ENCODE measurements around the gene ASTN2.

ASTN2 gene

DNA sequence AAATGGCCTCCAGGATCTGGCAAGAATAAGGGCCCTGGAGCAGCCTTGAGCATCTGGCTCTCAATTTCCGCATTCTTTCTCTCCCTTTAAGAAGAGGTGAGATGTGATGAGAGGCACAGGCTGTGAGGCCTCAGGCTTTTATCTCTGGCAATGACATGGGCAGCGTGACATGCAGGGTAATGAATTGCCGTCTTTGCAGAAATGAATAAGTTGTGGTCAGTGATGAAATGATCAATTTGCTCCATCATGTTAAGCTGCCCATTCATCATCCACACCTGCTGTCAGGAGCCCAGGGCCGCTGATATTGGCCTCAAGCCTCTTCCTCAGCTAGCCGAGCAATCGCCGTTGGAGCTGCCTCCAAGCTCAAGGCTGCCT, 462.4 kb downstream of the ASTN2 start:
- Histone ChIP-seq H3K4ac (ENCODE audit: low read length) (no peak overlapping the region), H2BK120ac (ENCODE audit: low read depth, low read length) (no peak overlapping the region), H3K36me3 (replicated peaks in 1 of 2; ENCODE audit: control insufficient read depth in 2 of 2, insufficient read depth in 2 of 2, low read length in 2 of 2) (no peaks in the 10 kb centered on the region), H3K18ac (ENCODE audit: low read length) (no peak overlapping the region), H3K79me1 (ENCODE audit: low read depth, low read length) (no peaks in the 10 kb centered on the region), H3K27ac (replicated peaks; ENCODE audit: low read length) (no peak overlapping the region), H3K14ac (ENCODE audit: low read length) (no peak overlapping the region), H3K4me1 (ENCODE audit: control insufficient read depth in 2 of 2, insufficient read depth in 1 of 2, low read depth in 1 of 2, low read length in 2 of 2) (no peaks in the 10 kb centered on the region), H3K27me3 (ENCODE audit: control insufficient read depth in 3 of 3, insufficient read depth in 3 of 3, low read depth in 1 of 3, low read length in 3 of 3) (no peaks in the 10 kb centered on the region), H2AFZ (ENCODE audit: low read length) (no peak overlapping the region), H2BK15ac (ENCODE audit: low read length) (no peak overlapping the region), H3K23ac (ENCODE audit: low read depth, low read length, poor library complexity) (no peak overlapping the region), H3K9ac (ENCODE audit: low read depth, low read length, poor library complexity) (no peak overlapping the region), H3K4me3 (ENCODE audit: low read length in 2 of 2) (no peak overlapping the region), H4K8ac (ENCODE audit: low read depth, low read length) (no peak overlapping the region), H2BK5ac (ENCODE audit: low read length) (no peak overlapping the region), H2BK12ac (ENCODE audit: low read length) (no peak overlapping the region), H3K4me2 (ENCODE audit: insufficient read depth, low read length, poor library complexity, severe bottlenecking) (no peak overlapping the region), H4K91ac (ENCODE audit: low read depth, low read length, poor library complexity) (no peak overlapping the region), H3K9me3 (replicated peaks in 1 of 2; ENCODE audit: control insufficient read depth in 2 of 2, insufficient read depth in 1 of 2, low read depth in 1 of 2, low read length in 2 of 2) (no peaks in the 10 kb centered on the region), H2AK5ac (ENCODE audit: low read depth, low read length) (no peak overlapping the region)
- DNase-seq (ENCODE audit: low spot score): no peak
- no CpG with 5 or more reads among the region's 7 CpGs for WGBS, 2 donors (ENCODE audit: extremely low coverage in 2 of 2, insufficient read length in 2 of 2, insufficient replicate concordance in 1 of 2)

DNA sequence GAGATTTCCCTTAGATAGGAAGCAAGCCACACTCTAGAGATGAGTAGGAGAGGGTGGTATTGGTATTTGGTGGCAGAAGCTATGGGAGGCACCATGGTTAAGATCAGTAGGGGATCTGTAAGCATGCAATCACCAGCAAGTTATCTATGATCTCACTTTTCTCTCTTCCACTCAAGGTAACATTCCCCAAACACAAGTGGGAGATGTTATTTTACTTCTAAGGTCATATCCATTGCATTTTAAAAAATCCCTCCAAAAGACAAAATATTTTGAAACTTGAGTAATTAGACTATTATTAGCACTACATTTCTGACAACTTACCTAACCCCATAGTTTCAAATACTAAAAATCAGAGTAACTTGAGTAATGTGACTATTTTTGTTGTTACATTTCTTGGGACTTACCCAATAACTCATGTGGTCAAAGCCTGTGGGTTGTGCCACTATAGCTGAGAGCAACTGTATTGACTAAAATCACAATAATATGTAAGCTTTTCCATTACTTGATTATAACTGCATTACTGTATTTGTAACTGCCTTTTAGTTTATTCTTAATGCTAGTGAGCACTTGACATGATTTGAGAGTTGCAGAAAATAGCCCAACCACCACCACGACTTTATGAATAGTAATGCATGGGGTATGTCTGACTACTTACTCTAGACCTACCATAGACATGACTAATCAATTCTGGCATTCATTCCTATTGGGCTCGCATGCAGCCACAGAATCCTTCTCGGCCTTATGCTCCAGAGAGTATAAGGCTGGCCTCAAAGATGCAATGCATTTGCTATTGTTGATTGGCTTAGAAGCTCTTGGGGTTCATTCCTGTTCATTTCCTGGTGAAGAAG, 463.0 kb downstream of the ASTN2 start:
- DNase-seq (ENCODE audit: low spot score): no peak
- Histone ChIP-seq H3K4me1 (ENCODE audit: control insufficient read depth in 2 of 2, insufficient read depth in 1 of 2, low read depth in 1 of 2, low read length in 2 of 2) (no peaks in the 10 kb centered on the region), H2BK12ac (ENCODE audit: low read length) (no peak overlapping the region), H3K18ac (ENCODE audit: low read length) (no peak overlapping the region), H2AFZ (ENCODE audit: low read length) (no peak overlapping the region), H3K27me3 (ENCODE audit: control insufficient read depth in 3 of 3, insufficient read depth in 3 of 3, low read depth in 1 of 3, low read length in 3 of 3) (no peaks in the 10 kb centered on the region), H4K91ac (ENCODE audit: low read depth, low read length, poor library complexity) (no peak overlapping the region), H3K4me3 (ENCODE audit: low read length in 2 of 2) (no peak overlapping the region), H2BK120ac (ENCODE audit: low read depth, low read length) (no peak overlapping the region), H3K27ac (replicated peaks; ENCODE audit: low read length) (no peak overlapping the region), H2BK5ac (ENCODE audit: low read length) (no peak overlapping the region), H3K79me1 (ENCODE audit: low read depth, low read length) (no peaks in the 10 kb centered on the region), H3K36me3 (replicated peaks in 1 of 2; ENCODE audit: control insufficient read depth in 2 of 2, insufficient read depth in 2 of 2, low read length in 2 of 2) (no peaks in the 10 kb centered on the region), H4K8ac (ENCODE audit: low read depth, low read length) (no peak overlapping the region), H3K4ac (ENCODE audit: low read length) (no peak overlapping the region), H3K14ac (ENCODE audit: low read length) (no peak overlapping the region), H2BK15ac (ENCODE audit: low read length) (no peak overlapping the region), H3K4me2 (ENCODE audit: insufficient read depth, low read length, poor library complexity, severe bottlenecking) (no peak overlapping the region), H3K9ac (ENCODE audit: low read depth, low read length, poor library complexity) (no peak overlapping the region), H2AK5ac (ENCODE audit: low read depth, low read length) (no peak overlapping the region), H3K9me3 (replicated peaks in 1 of 2; ENCODE audit: control insufficient read depth in 2 of 2, insufficient read depth in 1 of 2, low read depth in 1 of 2, low read length in 2 of 2) (no peaks in the 10 kb centered on the region), H3K23ac (ENCODE audit: low read depth, low read length, poor library complexity) (no peak overlapping the region)
- WGBS, 2 donors (ENCODE audit: extremely low coverage in 2 of 2, insufficient read length in 2 of 2, insufficient replicate concordance in 1 of 2): no CpG with 5 or more reads among the region's 3 CpGs

DNA sequence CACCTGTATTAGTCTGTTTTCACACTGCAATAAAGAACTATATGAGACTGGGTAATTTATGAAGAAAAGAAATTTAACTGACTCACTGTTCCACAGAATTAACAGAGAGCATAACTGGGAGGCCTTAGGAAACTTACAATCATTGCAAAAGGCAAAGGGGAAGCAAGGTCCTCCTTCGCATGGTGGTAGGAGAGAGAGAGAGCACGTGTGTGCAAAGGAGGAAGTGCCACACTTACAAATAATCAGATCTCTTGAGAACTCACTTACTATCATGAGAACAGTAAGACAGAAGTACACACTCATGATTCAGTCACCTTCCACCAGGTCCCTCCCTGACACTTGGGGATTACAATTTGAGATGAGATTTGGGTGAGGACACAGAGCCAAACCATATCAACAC, 469.0 kb downstream of the ASTN2 start:
- no CpG with 5 or more reads among the region's 2 CpGs for WGBS, 2 donors (ENCODE audit: extremely low coverage in 2 of 2, insufficient read length in 2 of 2, insufficient replicate concordance in 1 of 2)
- Histone ChIP-seq H3K14ac (ENCODE audit: low read length) (no peak overlapping the region), H2BK12ac (ENCODE audit: low read length) (no peak overlapping the region), H3K4ac (ENCODE audit: low read length) (no peak overlapping the region), H3K27me3 (ENCODE audit: control insufficient read depth in 3 of 3, insufficient read depth in 3 of 3, low read depth in 1 of 3, low read length in 3 of 3) (no peaks in the 10 kb centered on the region), H3K27ac (replicated peaks; ENCODE audit: low read length) (no peak overlapping the region), H3K23ac (ENCODE audit: low read depth, low read length, poor library complexity) (no peak overlapping the region), H3K9ac (ENCODE audit: low read depth, low read length, poor library complexity) (no peak overlapping the region), H3K79me1 (ENCODE audit: low read depth, low read length) (no peaks in the 10 kb centered on the region), H3K36me3 (replicated peaks in 1 of 2; ENCODE audit: control insufficient read depth in 2 of 2, insufficient read depth in 2 of 2, low read length in 2 of 2) (no peaks in the 10 kb centered on the region), H2BK120ac (ENCODE audit: low read depth, low read length) (no peak overlapping the region), H2AFZ (ENCODE audit: low read length) (no peak overlapping the region), H3K18ac (ENCODE audit: low read length) (no peak overlapping the region), H3K4me2 (ENCODE audit: insufficient read depth, low read length, poor library complexity, severe bottlenecking) (no peak overlapping the region), H2AK5ac (ENCODE audit: low read depth, low read length) (no peak overlapping the region), H3K4me3 (ENCODE audit: low read length in 2 of 2) (no peak overlapping the region), H3K4me1 (ENCODE audit: control insufficient read depth in 2 of 2, insufficient read depth in 1 of 2, low read depth in 1 of 2, low read length in 2 of 2) (no peaks in the 10 kb centered on the region), H4K8ac (ENCODE audit: low read depth, low read length) (no peak overlapping the region), H2BK5ac (ENCODE audit: low read length) (no peak overlapping the region), H3K9me3 (replicated peaks in 1 of 2; ENCODE audit: control insufficient read depth in 2 of 2, insufficient read depth in 1 of 2, low read depth in 1 of 2, low read length in 2 of 2) (no peaks in the 10 kb centered on the region), H4K91ac (ENCODE audit: low read depth, low read length, poor library complexity) (no peak overlapping the region), H2BK15ac (ENCODE audit: low read length) (no peak overlapping the region)
- DNase-seq (ENCODE audit: low spot score): no peak

DNA sequence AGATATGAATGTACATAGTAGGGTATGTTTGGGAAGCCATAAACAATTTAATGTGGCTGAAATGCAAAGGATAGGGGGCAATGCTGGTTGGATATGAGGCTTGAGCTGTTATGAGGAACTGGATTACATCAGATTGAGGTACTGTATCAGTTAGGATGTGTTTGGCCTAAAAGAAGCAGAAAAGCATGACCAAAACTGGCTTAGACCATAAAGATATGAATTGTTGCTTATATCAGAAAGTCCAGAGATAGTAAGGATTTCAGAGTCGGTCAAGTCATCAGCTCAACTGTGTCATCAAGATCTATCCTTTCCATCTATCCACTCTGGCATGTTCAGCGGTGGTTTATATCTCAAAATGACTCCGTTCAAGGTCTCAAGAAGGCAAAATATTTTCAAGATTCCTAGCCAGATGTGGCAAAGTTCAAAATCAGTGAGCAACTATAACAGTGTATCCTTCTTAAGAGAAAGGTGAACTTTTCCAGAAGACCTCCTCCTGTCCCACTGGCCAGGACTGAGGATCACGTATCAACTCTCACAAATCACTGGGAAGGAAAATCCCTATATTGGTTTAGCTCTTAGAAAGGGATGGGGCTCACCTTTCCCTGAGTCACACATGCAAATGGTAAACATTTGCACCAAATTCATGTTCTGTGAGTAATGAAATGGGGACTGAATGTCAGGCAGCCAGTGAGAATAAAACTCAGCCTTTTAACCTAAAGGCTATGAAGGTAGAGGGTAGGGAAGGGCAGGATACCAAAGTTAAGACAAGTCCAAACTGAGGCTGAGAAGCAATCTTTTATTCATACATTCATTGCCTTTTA, 469.9 kb downstream of the ASTN2 start:
- Histone ChIP-seq H3K9ac (ENCODE audit: low read depth, low read length, poor library complexity) (no peak overlapping the region), H3K14ac (ENCODE audit: low read length) (no peak overlapping the region), H3K4me3 (ENCODE audit: low read length in 2 of 2) (no peak overlapping the region), H3K36me3 (replicated peaks in 1 of 2; ENCODE audit: control insufficient read depth in 2 of 2, insufficient read depth in 2 of 2, low read length in 2 of 2) (no peaks in the 10 kb centered on the region), H2AFZ (ENCODE audit: low read length) (no peak overlapping the region), H3K18ac (ENCODE audit: low read length) (no peak overlapping the region), H4K8ac (ENCODE audit: low read depth, low read length) (no peak overlapping the region), H3K27ac (replicated peaks; ENCODE audit: low read length) (no peak overlapping the region), H3K4me2 (ENCODE audit: insufficient read depth, low read length, poor library complexity, severe bottlenecking) (no peak overlapping the region), H2BK120ac (ENCODE audit: low read depth, low read length) (no peak overlapping the region), H2BK12ac (ENCODE audit: low read length) (no peak overlapping the region), H3K79me1 (ENCODE audit: low read depth, low read length) (no peaks in the 10 kb centered on the region), H3K23ac (ENCODE audit: low read depth, low read length, poor library complexity) (no peak overlapping the region), H4K91ac (ENCODE audit: low read depth, low read length, poor library complexity) (no peak overlapping the region), H3K4me1 (ENCODE audit: control insufficient read depth in 2 of 2, insufficient read depth in 1 of 2, low read depth in 1 of 2, low read length in 2 of 2) (no peaks in the 10 kb centered on the region), H3K9me3 (replicated peaks in 1 of 2; ENCODE audit: control insufficient read depth in 2 of 2, insufficient read depth in 1 of 2, low read depth in 1 of 2, low read length in 2 of 2) (no peaks in the 10 kb centered on the region), H3K27me3 (ENCODE audit: control insufficient read depth in 3 of 3, insufficient read depth in 3 of 3, low read depth in 1 of 3, low read length in 3 of 3) (no peaks in the 10 kb centered on the region), H2BK15ac (ENCODE audit: low read length) (no peak overlapping the region), H3K4ac (ENCODE audit: low read length) (no peak overlapping the region), H2BK5ac (ENCODE audit: low read length) (no peak overlapping the region), H2AK5ac (ENCODE audit: low read depth, low read length) (no peak overlapping the region)
- DNase-seq (ENCODE audit: low spot score): no peak
- no CpG with 5 or more reads among the region's 4 CpGs for WGBS, 2 donors (ENCODE audit: extremely low coverage in 2 of 2, insufficient read length in 2 of 2, insufficient replicate concordance in 1 of 2)
